ENCODE measurements around the gene PIANP.

- TF ChIP-seq CTCF (IDR thresholded peaks at IDR 0.05), result no peak
- TF ChIP-seq REST (IDR thresholded peaks at IDR 0.05; ENCODE audit: insufficient read depth in 1 of 2, low read depth in 2 of 2, low read length in 1 of 2), result no peak
- TF ChIP-seq POLR2AphosphoS5 (IDR thresholded peaks at IDR 0.05; ENCODE audit: low read depth, low read length), result no peak
- TF ChIP-seq SIN3A (IDR thresholded peaks at IDR 0.05; ENCODE audit: borderline replicate concordance, insufficient read depth, low read depth, low read length), result no peak
These were observed 47.3 kb downstream of the PIANP start for GRCh38 chr12:6653342-6653741.

All from Panc1 (cell line).